Measurements from ENCODE around the gene RIOK2.

The RIOK2 gene

GRCh38 chr5:97111616-97112015, 71.4 kb downstream of the RIOK2 start:
- Mint-ChIP-seq H3K4me1 (peaks cover 29% of the 10 kb centered on the region), H3K9me3 (no peaks in the 10 kb centered on the region), H3K27ac (peak overlapping the region; percentile 18 to 68 (median 19)), H3K4me3 (no peak overlapping the region), H3K27me3 (ENCODE audit: low read depth) (peaks cover 7% of the 10 kb centered on the region), H3K36me3 (ENCODE audit: low read depth) (no peaks in the 10 kb centered on the region)
- no peak for TF ChIP-seq CTCF (IDR thresholded peaks at IDR 0.05; ENCODE audit: unreplicated experiment in 3 of 3)

GRCh38 chr5:97111004-97111403, 72.0 kb downstream of the RIOK2 start:
- no peak for TF ChIP-seq CTCF (IDR thresholded peaks at IDR 0.05; ENCODE audit: unreplicated experiment in 3 of 3)
- no peaks in the 10 kb centered on the region for H3K36me3 Mint-ChIP-seq (ENCODE audit: low read depth)
- no peak overlapping the region for H3K27ac Mint-ChIP-seq
- peaks cover 27% of the 10 kb centered on the region for H3K4me1 Mint-ChIP-seq
- no peak overlapping the region for H3K4me3 Mint-ChIP-seq
- H3K9me3 Mint-ChIP-seq: no peaks in the 10 kb centered on the region
- peaks cover 7% of the 10 kb centered on the region for H3K27me3 Mint-ChIP-seq (ENCODE audit: low read depth)
